HT-29 (cell line): ENCODE data around the gene KIAA1549. TPM values are rescaled to one million over a fixed set of nuclear protein-coding genes. Genes with fewer than 3 reads are reported as not detected.

Experiments used
- DNase-seq: peaks from one replicate; pipeline ENCODE4 v3.0.0-alpha.2; 2015; ENCODE audit warnings: low spot score
- total RNA-seq: library from RNA; depleted of rRNA; stranded (reverse); fragments of >200 nt; shearing (Covaris generic); gene quantifications from 2 replicates; pipeline ENCODE4 v1.2.3, GENCODE V29; 2014

Gene KIAA1549
- total RNA-seq, 1 experiment from 2014 or later = 0.38 TPM

DNA sequence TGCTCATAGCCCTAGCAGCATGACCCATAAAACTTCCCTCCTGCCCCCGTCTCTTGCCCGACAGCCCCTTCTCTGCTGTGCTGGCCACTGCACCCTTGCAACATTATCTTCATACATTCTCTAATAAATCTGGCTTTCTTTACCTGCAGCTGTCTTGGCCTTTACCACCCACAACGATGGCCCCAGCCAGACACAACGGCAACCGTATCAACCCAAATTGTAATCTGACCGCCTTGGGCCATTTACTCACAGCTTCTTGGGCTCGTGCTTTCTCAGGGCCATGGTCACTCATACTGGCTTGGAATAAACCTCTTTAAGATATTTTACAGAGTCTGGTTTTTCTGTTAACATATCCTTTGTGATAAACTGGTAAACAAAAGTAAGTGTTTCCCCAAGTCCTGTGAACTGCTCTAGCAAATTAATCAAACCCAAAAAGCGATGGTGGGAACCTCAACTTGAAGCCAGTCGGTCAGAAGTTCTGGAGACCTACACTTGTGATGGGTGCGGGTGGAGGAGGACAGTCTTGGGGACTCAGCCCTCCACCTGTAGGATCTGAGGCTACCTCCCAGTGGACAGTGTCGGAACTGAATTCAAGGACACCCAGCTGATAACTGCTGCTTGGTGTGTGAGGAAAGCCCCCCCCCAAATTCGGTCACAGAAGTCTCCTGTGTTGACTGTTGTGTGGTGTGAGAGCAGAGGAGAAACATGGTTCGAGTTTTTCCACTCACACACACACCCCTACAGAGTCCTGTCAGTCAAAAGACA, 95.6 kb downstream of the KIAA1549 start:
- DNase-seq = no peak

DNA sequence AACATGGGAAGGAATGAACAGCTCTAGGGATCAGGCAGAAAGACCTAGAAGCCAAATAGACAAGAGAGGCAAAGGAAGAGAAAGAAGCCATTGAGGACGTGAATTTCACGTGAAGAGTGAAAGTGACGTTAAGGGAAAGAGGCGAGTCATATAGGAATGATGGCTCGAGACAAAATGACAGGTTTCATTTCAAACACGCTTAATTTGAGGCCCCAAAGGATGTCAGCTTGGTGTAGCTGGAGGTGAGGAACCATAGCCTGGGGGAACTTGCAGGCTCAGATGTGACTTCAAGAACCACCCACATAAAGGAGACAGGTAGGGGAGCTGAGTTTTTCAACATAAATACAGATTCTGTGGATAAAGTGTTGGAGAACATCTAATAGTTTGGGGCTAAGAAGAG, 98.9 kb downstream of the KIAA1549 start:
- no peak for DNase-seq

DNA sequence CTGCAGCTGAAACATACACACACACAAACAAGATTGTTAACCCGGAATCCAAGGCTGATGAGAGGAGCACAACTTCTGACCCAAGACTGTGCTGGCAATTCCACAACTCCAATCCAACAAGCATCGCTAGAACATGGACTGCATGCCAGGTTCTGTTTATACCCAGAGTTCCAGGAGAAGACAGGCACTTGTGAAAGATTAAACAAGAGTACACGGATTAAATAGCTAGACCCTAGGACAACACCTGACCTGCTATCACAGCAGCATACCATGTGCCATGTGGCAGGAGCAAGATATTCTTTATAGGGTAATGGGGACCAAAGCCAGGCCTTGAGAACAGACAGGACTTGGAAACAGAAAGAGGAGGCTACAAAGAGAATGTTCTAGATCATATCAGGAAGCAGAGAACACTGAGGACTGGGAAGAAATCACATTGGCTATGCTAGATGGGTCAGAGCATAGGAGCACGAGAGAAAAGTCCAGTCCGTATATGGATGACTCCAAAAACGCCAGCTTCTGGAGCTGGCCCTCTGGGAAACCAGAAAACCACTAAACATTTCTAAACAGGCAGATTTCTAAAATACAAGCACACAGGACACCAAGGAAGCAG, 99.5 kb downstream of the KIAA1549 start:
- DNase-seq = no peak

DNA sequence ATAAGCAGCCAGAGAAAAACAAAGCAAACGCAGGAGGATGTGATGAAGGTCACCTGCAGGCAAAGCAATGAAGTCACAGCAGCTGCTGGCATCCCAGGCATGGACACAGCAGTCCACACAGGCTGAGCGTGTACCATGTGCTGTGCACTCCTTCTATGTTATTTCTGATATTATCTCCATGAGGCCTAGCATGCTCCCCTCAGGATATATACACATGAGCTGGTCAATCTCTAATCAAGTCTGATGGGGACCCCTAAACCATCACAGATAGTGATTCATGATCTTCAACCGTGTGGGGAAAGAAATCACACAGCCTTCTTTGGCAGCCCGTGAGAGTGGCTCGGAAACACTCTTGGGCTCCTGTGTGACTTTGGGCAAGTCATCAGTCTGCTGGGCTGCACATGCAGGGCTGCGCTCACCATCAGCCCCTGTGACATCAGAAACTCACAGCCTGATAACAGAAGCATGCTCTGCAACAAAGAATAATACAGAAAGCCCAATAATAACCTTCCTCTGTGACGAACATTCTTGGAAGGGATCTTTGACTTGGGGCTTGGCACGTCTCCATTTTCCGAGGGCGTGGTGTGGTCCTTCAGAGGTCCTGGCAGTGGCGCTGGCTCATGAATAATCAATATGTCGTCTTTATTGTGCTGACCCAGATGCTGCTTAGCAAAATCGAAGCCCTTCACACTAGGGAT, 100.2 kb downstream of the KIAA1549 start:
- no peak for DNase-seq

DNA sequence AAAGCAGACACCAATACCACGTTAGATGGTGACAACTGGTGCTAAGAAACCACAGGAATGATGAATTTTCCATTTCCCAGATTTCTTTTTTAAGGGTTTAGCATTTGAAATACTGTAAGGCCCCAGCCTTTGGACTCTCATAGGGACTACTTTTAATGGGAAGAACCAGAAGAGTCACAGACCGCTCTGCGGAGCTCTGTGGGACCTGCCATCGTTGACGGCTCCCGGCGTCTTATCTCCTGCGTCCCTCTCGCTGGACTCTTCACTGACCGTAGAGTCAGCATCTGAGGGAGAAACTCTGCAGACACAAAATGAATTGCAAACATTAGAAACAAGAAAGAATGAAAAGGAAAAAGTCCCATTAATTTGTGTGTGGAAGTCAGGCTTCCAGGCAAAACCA, 101.8 kb downstream of the KIAA1549 start:
- DNase-seq = no peak

DNA sequence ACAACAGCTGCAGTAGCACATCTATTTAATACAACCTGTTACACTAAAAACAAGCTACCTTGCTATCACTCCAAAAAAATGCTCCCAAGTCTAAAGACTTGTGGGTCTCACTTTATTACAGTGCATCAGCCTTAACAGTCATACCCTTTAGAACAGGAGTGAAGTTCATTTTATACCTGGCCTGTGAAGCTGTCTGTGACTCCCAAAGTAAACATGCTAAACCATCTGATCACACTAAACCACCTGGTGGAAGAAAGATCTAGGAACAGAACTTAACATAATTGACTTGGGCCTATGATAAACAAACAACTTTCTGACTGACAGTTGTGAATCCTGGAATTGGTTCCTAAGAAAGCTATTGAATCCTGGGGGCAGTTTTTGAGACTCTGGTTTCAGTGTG, 102.3 kb downstream of the KIAA1549 start:
- DNase-seq = no peak

DNA sequence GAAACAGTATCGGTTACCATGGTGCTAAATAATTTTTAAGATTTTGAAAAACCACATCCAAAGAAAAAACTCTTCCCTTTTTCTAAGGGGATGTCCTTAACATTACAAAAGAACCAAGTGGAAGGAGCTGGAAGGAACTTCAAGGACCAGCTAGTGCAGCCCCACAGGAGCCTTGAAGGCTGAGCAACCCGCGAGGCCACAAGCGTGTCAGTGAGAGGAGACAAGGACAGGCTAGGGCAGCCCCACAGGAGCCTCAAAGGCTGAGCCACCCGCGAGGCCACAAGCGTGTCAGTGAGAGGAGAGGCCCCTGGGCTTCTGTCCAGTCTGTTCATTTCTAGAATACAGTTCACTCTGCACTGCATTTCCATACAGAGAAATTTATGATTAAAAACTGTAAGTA, 103.1 kb downstream of the KIAA1549 start:
- no peak for DNase-seq

DNA sequence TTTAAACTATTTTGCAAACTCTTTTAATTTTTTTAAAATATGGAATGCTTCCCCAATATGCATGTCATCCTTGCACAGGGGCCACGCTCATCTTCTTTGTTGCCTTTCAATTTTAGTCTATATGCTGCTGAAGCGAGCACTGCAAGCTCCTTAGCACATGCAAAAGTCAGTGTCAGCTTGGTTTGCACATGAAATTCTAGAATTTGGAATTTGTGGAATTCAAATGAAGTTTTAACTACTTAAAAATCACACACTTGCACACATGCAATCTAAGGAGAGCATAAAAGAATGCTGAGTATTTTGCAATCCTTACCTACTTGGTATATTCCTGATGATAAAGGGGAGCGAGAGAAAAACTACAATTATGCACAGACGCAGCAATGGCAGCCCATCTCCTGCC, 104.9 kb downstream of the KIAA1549 start:
- DNase-seq = no peak

DNA sequence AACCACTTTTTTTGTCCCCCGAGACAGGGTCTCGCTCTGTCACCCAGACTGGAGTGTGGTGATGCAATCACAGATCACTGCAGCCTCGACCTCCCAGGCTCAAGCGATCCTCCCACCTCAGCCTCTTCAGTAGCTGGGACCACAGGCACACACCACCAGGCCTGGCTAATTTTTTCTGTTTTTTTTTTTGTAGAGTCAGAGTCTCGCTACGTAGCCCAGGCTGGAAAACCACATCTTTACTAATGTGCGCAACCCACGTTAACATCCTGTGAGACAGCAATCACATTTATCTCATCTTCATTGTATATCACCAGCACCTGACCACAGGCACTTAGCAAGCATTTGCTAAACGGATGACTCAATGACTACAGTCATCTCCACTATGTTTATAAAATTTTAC, 105.4 kb downstream of the KIAA1549 start:
- DNase-seq = no peak

DNA sequence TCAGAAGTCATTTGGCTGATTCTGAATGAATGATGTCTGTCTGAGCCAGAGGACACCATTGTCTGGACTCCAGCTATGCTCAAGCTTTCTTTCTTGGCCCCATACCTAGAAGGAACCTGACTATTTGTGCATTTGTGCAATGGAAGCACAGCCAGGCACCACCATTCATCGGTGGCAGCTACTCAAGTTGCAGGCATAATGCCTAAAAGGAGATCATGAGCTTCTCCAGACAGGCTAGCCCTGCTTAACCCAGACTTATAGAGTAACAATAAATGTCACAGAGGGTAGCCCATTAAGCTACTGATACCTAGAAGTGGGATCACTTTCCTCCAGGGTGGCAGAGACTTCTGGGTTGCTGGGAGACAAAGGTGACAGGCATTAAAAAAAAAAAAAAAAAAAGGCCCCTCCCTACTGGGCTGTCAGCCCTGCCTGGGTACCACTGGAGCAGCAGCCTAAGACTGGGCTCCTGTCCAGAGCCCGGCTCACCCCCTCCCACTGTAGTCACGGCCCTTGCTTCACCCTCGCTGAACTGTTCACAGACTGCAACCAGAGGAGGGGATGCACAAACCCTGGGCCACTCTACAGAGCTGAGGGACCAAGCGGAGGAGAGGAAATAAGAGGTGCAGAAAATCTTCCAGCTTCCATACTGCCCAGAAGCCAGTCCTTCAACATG, 107.8 kb downstream of the KIAA1549 start:
- no peak for DNase-seq

DNA sequence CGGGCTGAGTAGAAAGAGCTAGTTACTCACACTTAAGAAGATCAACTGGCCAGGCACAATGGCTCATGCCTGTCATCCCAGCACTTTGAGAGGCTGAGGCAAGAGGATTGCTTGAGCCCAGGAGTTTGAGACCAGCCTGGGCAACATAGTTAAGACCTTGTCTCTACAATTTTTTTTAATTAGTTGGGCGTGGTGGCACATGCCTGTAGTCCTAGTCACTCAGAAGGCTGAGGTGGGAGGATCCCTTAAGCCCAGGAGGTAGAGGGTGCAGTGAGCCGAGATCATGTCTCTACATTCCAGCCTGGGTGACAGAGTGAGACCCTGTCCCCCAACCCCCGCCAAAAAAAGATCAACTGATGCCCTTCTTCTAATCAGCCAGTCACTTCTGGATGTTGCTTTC, 108.6 kb downstream of the KIAA1549 start:
- DNase-seq = no peak

DNA sequence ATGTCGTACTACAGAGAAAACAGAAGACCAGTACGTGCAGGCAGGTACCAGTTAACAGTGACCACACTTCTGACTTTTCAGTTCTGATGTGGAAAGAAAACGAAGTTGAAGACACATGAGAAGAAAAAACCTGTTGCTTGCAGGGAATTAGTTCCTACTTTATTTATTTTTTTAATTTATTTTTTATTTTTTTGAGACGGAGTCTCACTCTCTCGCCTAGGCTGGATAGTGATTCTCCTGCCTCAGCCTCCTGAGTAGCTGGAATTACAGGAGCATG, 109.4 kb downstream of the KIAA1549 start:
- DNase-seq = no peak

DNA sequence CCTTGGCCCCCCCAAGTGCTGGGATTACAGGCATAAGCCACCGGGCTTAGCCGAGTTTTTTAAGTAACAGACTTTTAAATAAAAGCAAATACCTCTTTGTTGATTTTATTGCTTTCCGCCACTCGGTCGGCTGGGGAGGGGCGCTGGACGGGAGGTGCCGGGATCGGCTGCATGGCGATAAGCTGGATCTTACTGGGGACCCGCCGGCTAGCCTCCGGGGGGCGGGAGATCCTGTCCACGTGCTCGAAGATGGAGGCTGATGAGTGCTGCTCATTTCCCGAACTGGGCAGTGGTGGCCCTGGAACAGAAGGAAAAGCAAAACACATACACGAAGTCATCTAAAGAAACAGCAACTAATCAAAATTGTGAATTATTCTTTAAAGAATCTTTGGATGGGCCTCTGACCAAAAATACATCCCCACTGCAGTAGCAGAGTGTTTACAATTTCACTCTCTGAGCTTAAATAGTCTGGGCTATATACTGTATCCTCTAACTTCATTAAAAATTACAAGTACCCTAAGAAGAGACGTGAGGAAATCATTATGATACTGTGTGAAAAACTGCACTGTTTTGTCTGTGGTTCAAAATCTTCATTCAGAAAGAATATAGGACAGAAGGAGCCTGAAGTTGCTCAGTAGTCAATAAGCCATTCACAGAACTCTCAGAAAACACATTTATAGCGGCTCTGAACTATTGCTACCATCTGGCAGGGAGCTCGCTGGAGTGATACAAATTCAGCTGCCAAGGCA, 110.0 kb downstream of the KIAA1549 start:
- no peak for DNase-seq

DNA sequence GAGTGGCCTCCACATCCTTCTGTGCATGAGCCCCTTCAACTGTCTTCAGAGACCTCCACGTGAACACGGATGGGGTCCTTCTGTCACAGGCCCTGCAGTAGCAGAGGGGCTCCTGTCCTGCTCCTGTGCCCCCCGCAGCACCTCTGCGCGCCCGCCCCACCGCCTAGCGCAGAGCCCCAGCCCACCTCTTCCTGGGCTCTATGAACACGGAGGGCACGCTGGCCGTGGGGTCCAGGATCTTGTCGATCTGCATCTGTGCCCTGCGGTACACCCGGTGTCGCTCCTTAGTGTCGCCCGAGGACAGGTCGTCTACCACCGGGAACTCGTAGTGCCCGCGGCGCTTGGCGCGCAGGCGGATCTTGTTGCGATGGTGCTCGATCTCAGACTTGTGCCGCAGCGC, 111.8 kb downstream of the KIAA1549 start:
- DNase-seq = no peak

DNA sequence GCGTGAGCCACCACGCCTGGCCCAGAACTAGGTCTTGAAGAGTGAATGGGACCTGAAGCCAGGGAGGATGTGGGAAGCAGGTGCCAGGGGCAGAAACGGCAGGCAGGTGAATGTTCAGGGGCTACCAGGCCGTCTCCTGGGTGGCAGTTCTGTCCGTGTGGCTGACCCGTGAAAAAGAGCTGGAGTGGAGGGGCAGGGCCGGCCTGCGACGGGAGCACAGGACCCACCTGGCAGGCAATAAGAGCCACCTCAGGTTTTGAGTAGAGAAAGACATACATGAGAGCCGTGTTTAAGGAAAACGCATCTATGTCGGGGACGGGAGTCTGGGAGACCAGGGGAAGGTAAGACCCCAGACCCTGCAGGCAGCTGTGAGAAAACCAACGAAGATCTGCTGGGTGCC, 112.5 kb downstream of the KIAA1549 start:
- DNase-seq = no peak

DNA sequence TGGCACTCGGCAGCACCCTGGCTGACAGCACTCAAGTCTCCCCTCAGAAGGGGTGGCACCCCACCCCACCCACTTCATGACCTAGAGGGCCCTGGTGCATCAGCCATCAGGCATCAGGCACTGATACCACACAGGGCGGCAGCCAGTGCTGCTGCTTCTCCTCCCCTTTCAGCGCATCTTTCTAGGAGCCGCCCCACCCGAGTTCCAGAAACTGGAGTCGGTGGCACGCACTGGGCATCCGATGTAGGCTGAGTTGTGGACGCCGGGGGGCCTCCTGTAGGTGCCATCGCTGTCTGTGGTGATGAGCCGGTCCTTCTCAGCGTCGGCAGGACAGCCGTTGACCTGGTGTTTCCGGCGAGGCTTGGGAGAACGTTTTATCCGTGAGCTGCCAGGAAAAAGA, 113.4 kb downstream of the KIAA1549 start:
- no peak for DNase-seq

DNA sequence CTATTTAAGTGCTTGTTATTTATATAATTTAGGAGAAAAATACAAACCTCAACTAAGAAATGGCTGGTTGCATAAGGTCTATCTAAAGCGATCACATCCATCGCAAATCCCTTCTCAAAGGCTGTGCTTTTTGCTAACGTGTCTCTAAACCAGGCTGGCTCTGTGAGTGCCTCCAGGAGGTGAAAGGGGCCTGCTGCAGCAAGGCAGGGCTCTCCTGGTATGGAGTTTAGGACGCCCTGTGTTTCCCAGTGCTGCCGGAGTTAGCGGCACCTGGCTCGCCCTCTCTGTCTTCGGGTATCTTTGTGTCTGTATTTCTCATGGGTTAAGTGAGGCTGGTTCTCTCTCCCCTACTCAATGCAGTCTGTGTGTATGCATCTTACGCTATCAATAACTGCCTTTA, 114.8 kb downstream of the KIAA1549 start:
- DNase-seq = no peak

DNA sequence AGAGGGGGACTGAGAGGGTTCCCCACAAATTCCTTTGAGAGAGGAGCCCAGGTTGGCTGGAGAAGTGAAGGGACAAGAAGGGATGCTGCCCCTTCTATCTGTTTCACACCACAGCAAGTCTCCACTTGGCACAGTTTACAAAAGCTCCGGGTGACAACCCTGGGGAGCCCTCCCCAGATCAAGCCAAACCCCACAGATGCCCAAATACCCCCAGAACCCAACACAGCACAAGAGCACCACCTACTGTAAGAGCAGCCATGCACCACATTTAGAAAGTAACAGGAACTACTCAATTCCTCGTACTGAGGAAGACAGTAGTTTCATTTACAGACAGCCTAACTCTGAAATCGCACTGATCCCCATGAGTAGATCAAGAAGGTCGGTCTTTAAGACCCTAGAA, 115.3 kb downstream of the KIAA1549 start:
- DNase-seq = peak; percentile 43

DNA sequence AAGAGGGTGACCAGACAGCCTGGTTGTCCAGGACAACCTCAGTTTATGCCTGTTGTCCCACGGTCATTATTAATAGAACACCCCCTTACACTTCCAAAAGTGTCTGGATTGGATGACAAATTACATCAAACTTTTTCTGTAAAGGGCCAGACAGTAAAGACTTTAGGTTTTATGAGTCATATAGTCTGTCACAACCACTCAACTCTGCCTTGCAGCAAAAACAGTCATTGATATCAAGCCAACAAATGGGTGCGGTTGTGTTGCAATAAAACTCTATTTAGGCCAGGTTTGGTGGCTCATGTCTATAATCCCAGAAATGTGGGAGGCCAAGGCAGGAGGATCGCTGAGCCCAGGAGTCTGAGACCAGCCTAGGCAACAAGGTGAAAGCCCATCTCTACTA, 116.5 kb downstream of the KIAA1549 start:
- DNase-seq = no peak

DNA sequence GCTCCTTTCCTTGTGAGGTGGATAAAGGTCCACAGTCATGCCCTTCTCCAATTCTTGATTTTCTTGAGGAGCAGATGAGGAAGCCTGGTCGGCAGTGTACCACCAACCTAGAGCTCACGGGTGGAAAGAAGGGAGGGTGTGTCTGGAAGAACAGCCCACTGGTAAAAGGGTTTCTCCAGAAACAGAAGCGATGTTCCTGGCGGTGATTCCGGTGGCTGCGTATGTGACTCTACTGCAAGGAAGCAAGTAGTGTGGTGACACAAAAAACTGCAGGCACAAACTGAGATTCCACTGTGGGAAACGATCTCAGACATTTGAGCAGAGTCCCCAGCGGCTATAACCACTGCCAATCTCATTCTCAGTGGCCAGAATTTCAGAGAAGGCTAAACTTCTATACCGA, 117.3 kb downstream of the KIAA1549 start:
- DNase-seq = no peak

DNA sequence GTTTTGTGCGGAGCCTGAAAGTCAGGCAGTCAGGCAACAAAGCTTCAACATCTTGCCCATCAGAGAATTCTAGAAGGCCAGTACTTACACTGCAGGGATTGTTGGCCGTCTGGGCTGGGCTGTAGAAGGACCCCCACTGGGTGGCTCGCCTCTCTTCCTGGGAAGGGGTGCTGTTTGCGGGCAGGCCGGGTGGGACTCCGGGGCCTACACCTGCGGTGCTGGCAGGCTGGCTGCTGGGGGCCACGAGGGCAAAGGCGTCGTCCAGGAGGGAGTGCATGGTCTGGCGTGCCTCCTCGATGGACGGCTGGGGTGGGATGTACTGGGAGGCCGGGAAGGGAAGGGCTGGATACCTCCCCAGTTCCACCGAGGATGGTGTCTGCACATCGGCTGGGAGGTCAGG, 120.1 kb downstream of the KIAA1549 start:
- DNase-seq = no peak

DNA sequence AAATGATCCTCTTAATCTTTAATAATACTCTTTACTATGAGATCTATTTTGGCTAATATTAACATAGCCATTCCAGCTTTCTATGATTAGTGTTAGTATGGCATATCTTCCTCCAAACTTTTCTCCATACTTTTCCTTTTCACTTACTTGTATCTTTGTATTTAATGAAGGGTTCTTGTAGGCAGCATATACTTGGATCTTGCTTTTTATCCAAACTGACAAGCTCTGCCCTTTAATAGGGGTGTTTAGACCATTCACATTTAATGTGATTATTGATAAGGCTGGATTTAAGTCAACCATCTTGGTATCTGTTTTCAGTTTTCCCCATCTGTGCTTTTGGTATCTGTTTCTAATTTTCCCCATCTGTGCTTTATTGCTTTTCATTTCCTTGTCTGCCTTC, 123.5 kb downstream of the KIAA1549 start:
- no peak for DNase-seq
